Parathyroid adenoma (tissue), 2 donors: ENCODE data around the gene CCDC90B.

Source experiments
- H2AFZ ChIP-seq: fragments of 300-600 bp; sonication (generic); one replicate; pipeline ENCODE4 v1.7.0; 2017; ENCODE audit warnings: antibody characterized with exemption, mild to moderate bottlenecking
- H3K27ac ChIP-seq: fragments of 300-600 bp; sonication (generic); one replicate; pipeline ENCODE4 v1.7.0; 2017
- H3K27me3 ChIP-seq: fragments of 300-600 bp; sonication (generic); one replicate; pipeline ENCODE4 v1.7.0; 2017; ENCODE audit warnings: low read length; ENCODE audit not compliant: control insufficient read depth, insufficient read depth
- H3K36me3 ChIP-seq: fragments of 300-600 bp; sonication (generic); one replicate; pipeline ENCODE4 v1.7.0; 2017; ENCODE audit warnings: low read length; ENCODE audit not compliant: control insufficient read depth, insufficient read depth
- H3K4me1 ChIP-seq: fragments of 300-600 bp; sonication (generic); one replicate; pipeline ENCODE4 v1.7.0; 2017; ENCODE audit warnings: control low read depth
- H3K4me2 ChIP-seq: fragments of 300-600 bp; sonication (generic); one replicate; pipeline ENCODE4 v1.7.0; 2017; ENCODE audit warnings: low read length
- H3K4me3 ChIP-seq: fragments of 300-600 bp; sonication (generic); one replicate; pipeline ENCODE4 v1.7.0; 2017; ENCODE audit warnings: low read depth, low read length
- H3K79me2 ChIP-seq: fragments of 300-600 bp; sonication (generic); one replicate; pipeline ENCODE4 v1.7.0; 2017; ENCODE audit warnings: control low read depth
- H3K9ac ChIP-seq: fragments of 300-600 bp; sonication (generic); one replicate; pipeline ENCODE4 v1.7.0; 2017; ENCODE audit warnings: mild to moderate bottlenecking
- H3K9me3 ChIP-seq: fragments of 300-600 bp; sonication (generic); one replicate; pipeline ENCODE4 v1.7.0; 2017; ENCODE audit warnings: low read length; ENCODE audit not compliant: control insufficient read depth
- TF ChIP-seq, protein P1 (sequence below): fragments of 300-600 bp; sonication (generic); IDR thresholded peaks from one replicate; pipeline ENCODE4 v1.7.0; 2017; ENCODE audit warnings: antibody characterized with exemption, mild to moderate bottlenecking
- donor health status: primary hyperparathyroidism.

The CCDC90B gene

GRCh38 chr11:83265331-83265730 is 20.8 kb downstream of the CCDC90B start:
- Histone ChIP-seq H3K36me3 (no peaks in the 10 kb centered on the region), H3K79me2 (no peaks in the 10 kb centered on the region), H3K27ac (no peak overlapping the region), H3K27me3 (no peaks in the 10 kb centered on the region), H3K4me1 (no peaks in the 10 kb centered on the region), H3K4me2 (no peak overlapping the region), H3K9me3 (no peaks in the 10 kb centered on the region), H2AFZ (no peak overlapping the region), H3K4me3 (no peak overlapping the region), H3K9ac (no peak overlapping the region)
- TF ChIP-seq, protein P1, sequence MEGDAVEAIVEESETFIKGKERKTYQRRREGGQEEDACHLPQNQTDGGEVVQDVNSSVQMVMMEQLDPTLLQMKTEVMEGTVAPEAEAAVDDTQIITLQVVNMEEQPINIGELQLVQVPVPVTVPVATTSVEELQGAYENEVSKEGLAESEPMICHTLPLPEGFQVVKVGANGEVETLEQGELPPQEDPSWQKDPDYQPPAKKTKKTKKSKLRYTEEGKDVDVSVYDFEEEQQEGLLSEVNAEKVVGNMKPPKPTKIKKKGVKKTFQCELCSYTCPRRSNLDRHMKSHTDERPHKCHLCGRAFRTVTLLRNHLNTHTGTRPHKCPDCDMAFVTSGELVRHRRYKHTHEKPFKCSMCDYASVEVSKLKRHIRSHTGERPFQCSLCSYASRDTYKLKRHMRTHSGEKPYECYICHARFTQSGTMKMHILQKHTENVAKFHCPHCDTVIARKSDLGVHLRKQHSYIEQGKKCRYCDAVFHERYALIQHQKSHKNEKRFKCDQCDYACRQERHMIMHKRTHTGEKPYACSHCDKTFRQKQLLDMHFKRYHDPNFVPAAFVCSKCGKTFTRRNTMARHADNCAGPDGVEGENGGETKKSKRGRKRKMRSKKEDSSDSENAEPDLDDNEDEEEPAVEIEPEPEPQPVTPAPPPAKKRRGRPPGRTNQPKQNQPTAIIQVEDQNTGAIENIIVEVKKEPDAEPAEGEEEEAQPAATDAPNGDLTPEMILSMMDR = no peak

DNA sequence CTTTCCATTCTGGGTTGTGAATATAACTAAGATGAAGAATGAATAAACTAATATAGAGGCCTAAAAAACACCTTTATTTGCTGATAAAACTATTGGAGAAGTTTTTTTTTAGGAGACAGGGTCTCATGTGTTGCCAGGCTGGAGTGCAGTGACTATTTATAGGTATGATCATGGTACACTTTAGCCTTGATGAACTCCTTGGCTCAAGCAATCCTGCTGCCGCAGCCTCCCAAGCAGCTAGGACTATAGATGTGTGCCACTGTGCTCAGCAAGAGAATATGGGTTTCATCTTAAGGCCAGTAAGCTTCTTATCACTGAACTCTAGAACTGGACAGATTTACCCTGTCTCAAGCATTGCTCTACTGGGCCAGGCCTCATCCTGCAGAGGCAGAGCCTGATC is 26.6 kb downstream of the CCDC90B start:
- H3K4me2 ChIP-seq = no peak overlapping the region
- no peak overlapping the region for H3K9ac ChIP-seq
- H3K4me1 ChIP-seq = no peaks in the 10 kb centered on the region
- no peaks in the 10 kb centered on the region for H3K79me2 ChIP-seq
- TF ChIP-seq, protein P1 = no peak
- no peak overlapping the region for H2AFZ ChIP-seq
- no peak overlapping the region for H3K4me3 ChIP-seq
- H3K27ac ChIP-seq = no peak overlapping the region
- no peaks in the 10 kb centered on the region for H3K9me3 ChIP-seq
- no peaks in the 10 kb centered on the region for H3K27me3 ChIP-seq
- no peaks in the 10 kb centered on the region for H3K36me3 ChIP-seq

GRCh38 chr11:83257761-83258168 is 28.4 kb downstream of the CCDC90B start:
- H3K79me2 ChIP-seq = no peaks in the 10 kb centered on the region
- no peaks in the 10 kb centered on the region for H3K4me1 ChIP-seq
- no peak overlapping the region for H3K4me2 ChIP-seq
- no peak overlapping the region for H3K27ac ChIP-seq
- H2AFZ ChIP-seq = no peak overlapping the region
- H3K27me3 ChIP-seq = no peaks in the 10 kb centered on the region
- no peak overlapping the region for H3K4me3 ChIP-seq
- TF ChIP-seq, protein P1 = no peak
- H3K36me3 ChIP-seq = no peaks in the 10 kb centered on the region
- H3K9me3 ChIP-seq = no peaks in the 10 kb centered on the region
- H3K9ac ChIP-seq = no peak overlapping the region

- H2AFZ ChIP-seq = no peak overlapping the region
- H3K4me2 ChIP-seq = no peak overlapping the region
- H3K36me3 ChIP-seq = no peaks in the 10 kb centered on the region
- TF ChIP-seq, protein P1 = no peak
- no peaks in the 10 kb centered on the region for H3K27me3 ChIP-seq
- H3K79me2 ChIP-seq = no peaks in the 10 kb centered on the region
- H3K9me3 ChIP-seq = no peaks in the 10 kb centered on the region
- no peak overlapping the region for H3K27ac ChIP-seq
- H3K4me1 ChIP-seq = no peaks in the 10 kb centered on the region
- no peak overlapping the region for H3K4me3 ChIP-seq
- no peak overlapping the region for H3K9ac ChIP-seq
Observed at GRCh38 chr11:83256602-83257340, 29.4 kb downstream of the CCDC90B start.

GRCh38 chr11:83255366-83255765 is 30.8 kb downstream of the CCDC90B start:
- no peak overlapping the region for H3K4me3 ChIP-seq
- H3K36me3 ChIP-seq = no peaks in the 10 kb centered on the region
- H3K4me2 ChIP-seq = no peak overlapping the region
- H3K9ac ChIP-seq = no peak overlapping the region
- no peaks in the 10 kb centered on the region for H3K4me1 ChIP-seq
- H2AFZ ChIP-seq = no peak overlapping the region
- no peaks in the 10 kb centered on the region for H3K79me2 ChIP-seq
- no peaks in the 10 kb centered on the region for H3K27me3 ChIP-seq
- H3K27ac ChIP-seq = no peak overlapping the region
- TF ChIP-seq, protein P1 = no peak
- no peaks in the 10 kb centered on the region for H3K9me3 ChIP-seq
